Smooth muscle cell (in vitro differentiated cells): ENCODE results near the gene OSBPL2. TPM values are rescaled to one million over a fixed set of nuclear protein-coding genes. Genes with fewer than 3 reads are reported as not detected.

Experiments
- DNase-seq: peaks from one replicate; lab custom pipeline; 2025; ENCODE audit not compliant: unreplicated experiment; lab: John Stamatoyannopoulos, UW
- H2AFZ ChIP-seq: fragments of 200-600 bp; sonication (generic); 2 replicates; pipeline ENCODE4 v1.6.0; 2016; ENCODE audit warnings: antibody characterized with exemption, low read depth, mild to moderate bottlenecking
- H3F3A ChIP-seq: fragments of 200-600 bp; sonication (generic); 2 replicates; pipeline ENCODE4 v1.6.0; 2017; ENCODE audit warnings: antibody characterized with exemption, low read depth
- H3K27ac ChIP-seq: fragments of 200-600 bp; sonication (generic); 2 replicates; pipeline ENCODE4 v1.5.1; 2016; ENCODE audit warnings: low read depth, mild to moderate bottlenecking
- H3K27me3 ChIP-seq: fragments of 200-600 bp; sonication (generic); 2 replicates; pipeline ENCODE4 v1.6.1; 2016; ENCODE audit warnings: low read depth, mild to moderate bottlenecking
- H3K36me3 ChIP-seq: fragments of 200-600 bp; sonication (generic); 2 replicates; pipeline ENCODE4 v1.5.1; 2016; ENCODE audit warnings: low read depth
- H3K4me1 ChIP-seq: fragments of 200-600 bp; sonication (generic); 2 replicates; pipeline ENCODE4 v1.5.1; 2016; ENCODE audit warnings: low read depth
- H3K4me2 ChIP-seq: fragments of 200-600 bp; sonication (generic); 2 replicates; pipeline ENCODE4 v1.6.0; 2016; ENCODE audit warnings: mild to moderate bottlenecking
- H3K4me3 ChIP-seq: fragments of 200-600 bp; sonication (generic); 2 replicates; pipeline ENCODE4 v1.5.1; 2016; ENCODE audit warnings: mild to moderate bottlenecking
- H3K79me2 ChIP-seq: fragments of 200-600 bp; sonication (generic); 2 replicates; pipeline ENCODE4 v1.6.0; 2016; ENCODE audit warnings: low read depth, mild to moderate bottlenecking
- H3K9ac ChIP-seq: fragments of 200-600 bp; sonication (generic); 2 replicates; pipeline ENCODE4 v1.6.0; 2016; ENCODE audit warnings: low read depth
- H3K9me3 ChIP-seq: fragments of 200-600 bp; sonication (generic); replicated peaks from 2 replicates; pipeline ENCODE4 v1.5.1; 2016; ENCODE audit warnings: low read depth
- H4K20me1 ChIP-seq: fragments of 200-600 bp; sonication (generic); 2 replicates; pipeline ENCODE4 v1.6.0; 2016; ENCODE audit warnings: low read depth
- WGBS: methylation state at CpG from one replicate; pipeline ENCODE4 v1.1.7; 2016; ENCODE audit warnings: low lambda C conversion rate; 5-methylcytosine and 5-hydroxymethylcytosine counted together
- polyA plus RNA-seq: library from polyadenylated mRNA; unstranded; fragments of >200 nt; fragmentation: Nextera tagmentation; extraction: Ambion mirVana; gene quantifications from 2 replicates; pipeline ENCODE4 v1.2.1, GENCODE V29; 2016
- total RNA-seq: library from RNA; depleted of rRNA; stranded (reverse); fragments of >200 nt; gene quantifications from 2 replicates; pipeline ENCODE4 v1.2.3, GENCODE V29; 2014
- TF ChIP-seq, protein P1 (sequence below): fragments of 200-600 bp; sonication (generic); IDR thresholded peaks from 2 replicates; pipeline ENCODE4 v1.5.1; 2017; ENCODE audit warnings: borderline replicate concordance, mild to moderate bottlenecking, antibody characterized with exemption; ENCODE audit not compliant: insufficient read depth, poor library complexity, severe bottlenecking

OSBPL2 gene
- total and polyA plus RNA-seq, 2 experiments from 2014 or later: 34.3 to 37.0 TPM

DNA sequence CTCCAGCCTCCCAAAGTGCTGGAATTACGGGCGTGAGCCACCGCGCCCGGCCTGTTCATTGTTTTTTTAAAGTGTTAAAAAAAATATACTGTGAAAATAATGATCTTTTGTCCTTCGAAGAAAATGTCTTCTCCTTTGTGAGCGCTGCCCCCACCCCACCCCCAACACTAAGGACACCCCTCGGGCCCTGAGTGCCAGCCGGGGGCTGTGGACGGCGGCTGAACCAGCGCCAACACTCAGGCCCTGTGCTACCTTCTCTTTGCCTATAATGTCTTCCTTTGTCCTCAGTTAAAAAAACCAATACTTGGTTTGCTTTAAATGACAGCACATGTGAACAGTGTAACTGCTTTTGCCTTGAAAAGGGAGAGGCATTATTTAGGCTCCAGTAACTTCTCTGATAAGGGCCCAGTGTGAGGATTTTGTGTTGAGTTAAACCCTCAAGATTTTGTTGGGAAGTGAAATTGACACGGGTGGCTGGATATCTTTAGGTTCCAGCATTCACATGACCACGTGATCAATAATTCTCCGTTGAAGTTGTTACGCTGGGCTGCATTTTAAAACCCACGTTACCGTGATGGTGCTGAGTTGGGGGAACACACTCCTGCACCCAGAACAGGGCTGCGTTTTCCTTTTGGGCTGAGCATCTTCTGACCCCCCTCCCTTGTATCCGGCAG is 54.9 kb downstream of the OSBPL2 start:
- Histone ChIP-seq H3K4me1 (no peaks in the 10 kb centered on the region), H3K36me3 (no peaks in the 10 kb centered on the region), H3K27ac (no peak overlapping the region), H3K79me2 (no peaks in the 10 kb centered on the region), H2AFZ (no peak overlapping the region), H3K27me3 (no peaks in the 10 kb centered on the region), H3K4me3 (no peak overlapping the region), H3F3A (no peaks in the 10 kb centered on the region), H4K20me1 (no peaks in the 10 kb centered on the region), H3K4me2 (no peak overlapping the region), H3K9me3 (no peaks in the 10 kb centered on the region), H3K9ac (no peak overlapping the region)
- TF ChIP-seq, protein P1, sequence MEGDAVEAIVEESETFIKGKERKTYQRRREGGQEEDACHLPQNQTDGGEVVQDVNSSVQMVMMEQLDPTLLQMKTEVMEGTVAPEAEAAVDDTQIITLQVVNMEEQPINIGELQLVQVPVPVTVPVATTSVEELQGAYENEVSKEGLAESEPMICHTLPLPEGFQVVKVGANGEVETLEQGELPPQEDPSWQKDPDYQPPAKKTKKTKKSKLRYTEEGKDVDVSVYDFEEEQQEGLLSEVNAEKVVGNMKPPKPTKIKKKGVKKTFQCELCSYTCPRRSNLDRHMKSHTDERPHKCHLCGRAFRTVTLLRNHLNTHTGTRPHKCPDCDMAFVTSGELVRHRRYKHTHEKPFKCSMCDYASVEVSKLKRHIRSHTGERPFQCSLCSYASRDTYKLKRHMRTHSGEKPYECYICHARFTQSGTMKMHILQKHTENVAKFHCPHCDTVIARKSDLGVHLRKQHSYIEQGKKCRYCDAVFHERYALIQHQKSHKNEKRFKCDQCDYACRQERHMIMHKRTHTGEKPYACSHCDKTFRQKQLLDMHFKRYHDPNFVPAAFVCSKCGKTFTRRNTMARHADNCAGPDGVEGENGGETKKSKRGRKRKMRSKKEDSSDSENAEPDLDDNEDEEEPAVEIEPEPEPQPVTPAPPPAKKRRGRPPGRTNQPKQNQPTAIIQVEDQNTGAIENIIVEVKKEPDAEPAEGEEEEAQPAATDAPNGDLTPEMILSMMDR: no peak
- 98% methylated on average over 20 of the region's 20 CpGs for WGBS
- DNase-seq: no peak

DNA sequence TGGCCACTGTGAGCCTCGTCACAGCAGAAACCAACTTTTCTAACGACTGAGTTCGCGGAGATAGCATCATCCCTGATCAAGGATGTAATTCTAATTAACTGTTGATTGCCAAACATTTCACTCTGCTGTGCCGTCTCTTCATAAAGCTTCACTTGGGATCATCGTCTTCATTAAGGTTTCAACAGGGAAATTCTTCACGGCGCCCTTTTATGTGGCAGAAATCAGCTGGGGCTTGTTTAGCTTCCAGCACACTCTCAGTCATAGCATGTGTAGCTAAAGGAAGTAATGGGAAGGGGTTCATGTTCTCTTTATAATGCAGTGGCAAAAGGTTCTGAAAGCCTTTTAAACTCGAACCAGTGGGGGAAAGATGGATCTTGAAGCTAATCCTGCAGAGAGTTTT is 55.6 kb downstream of the OSBPL2 start:
- Histone ChIP-seq H3K9me3 (no peaks in the 10 kb centered on the region), H3K4me3 (no peak overlapping the region), H3K27ac (no peak overlapping the region), H3K9ac (no peak overlapping the region), H3K27me3 (no peaks in the 10 kb centered on the region), H3K4me2 (no peak overlapping the region), H3F3A (no peaks in the 10 kb centered on the region), H2AFZ (no peak overlapping the region), H4K20me1 (no peaks in the 10 kb centered on the region), H3K4me1 (no peaks in the 10 kb centered on the region), H3K79me2 (no peaks in the 10 kb centered on the region), H3K36me3 (no peaks in the 10 kb centered on the region)
- no peak for DNase-seq
- TF ChIP-seq, protein P1: no peak
- 93% methylated on average over 9 of the region's 9 CpGs for WGBS

DNA sequence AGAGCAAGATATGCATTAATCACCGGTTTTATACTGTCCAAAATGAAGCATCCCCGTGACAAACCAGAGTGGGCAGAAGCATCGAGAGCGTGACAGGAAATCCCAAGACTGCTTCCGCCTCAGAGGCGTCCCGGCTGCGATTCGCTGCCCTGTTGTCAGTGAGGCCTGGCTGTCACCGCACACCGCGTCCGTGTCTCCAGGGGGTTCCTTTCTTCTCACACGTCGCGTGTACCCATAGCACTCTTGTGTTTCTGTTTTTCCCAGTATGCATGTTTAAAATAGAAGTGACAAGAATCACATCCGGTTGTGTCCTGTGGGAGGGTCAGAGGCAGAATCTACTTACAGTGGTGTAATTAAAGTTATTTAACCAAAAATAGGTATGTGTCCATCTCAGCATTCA is 56.2 kb downstream of the OSBPL2 start:
- H4K20me1 ChIP-seq: no peaks in the 10 kb centered on the region
- 96% methylated on average over 17 of the region's 17 CpGs for WGBS
- no peak overlapping the region for H2AFZ ChIP-seq
- no peaks in the 10 kb centered on the region for H3K79me2 ChIP-seq
- H3K27ac ChIP-seq: no peak overlapping the region
- TF ChIP-seq, protein P1: no peak
- H3K9me3 ChIP-seq: no peaks in the 10 kb centered on the region
- DNase-seq: no peak
- no peak overlapping the region for H3K9ac ChIP-seq
- no peaks in the 10 kb centered on the region for H3K4me1 ChIP-seq
- H3K4me2 ChIP-seq: no peak overlapping the region
- no peaks in the 10 kb centered on the region for H3K36me3 ChIP-seq
- no peaks in the 10 kb centered on the region for H3K27me3 ChIP-seq
- no peak overlapping the region for H3K4me3 ChIP-seq
- H3F3A ChIP-seq: no peaks in the 10 kb centered on the region

DNA sequence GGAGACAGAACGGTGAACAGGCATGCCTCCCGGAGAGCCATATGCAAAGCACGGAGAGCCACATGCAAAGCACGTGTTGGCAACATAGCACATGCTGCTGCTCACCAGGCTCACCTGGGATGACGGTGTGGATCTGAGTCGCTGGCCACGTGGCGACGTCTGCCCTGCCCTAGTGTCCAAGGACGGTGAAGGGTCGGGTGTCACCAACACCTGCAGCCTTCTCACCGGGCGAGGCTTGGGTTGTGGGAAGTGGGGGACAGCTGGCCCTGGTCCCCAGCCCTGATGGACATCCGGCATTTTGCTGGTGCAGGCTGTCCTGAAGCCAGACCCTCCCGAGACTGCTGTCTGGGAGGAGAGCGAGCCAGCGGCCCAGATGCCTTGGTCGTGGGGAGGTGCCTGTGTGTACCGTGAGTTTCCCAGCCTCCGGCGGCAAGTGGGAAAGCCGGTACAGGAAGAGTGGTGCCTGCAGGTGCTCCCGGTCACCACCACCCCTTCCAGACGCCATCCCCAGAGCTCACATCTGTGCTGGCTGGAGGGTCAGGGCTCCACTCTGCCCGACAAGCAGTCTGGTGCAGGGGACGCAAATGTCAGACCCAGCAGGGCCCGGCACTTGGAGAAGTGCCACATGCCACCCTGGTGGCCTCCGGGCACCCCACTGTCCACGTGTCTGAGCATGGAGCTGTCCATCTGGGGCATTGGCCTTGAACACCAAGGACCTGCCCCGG is 58.6 kb downstream of the OSBPL2 start:
- Histone ChIP-seq H3K27ac (no peak overlapping the region), H3K79me2 (no peaks in the 10 kb centered on the region), H3K4me2 (no peak overlapping the region), H3K9ac (no peak overlapping the region), H3K9me3 (no peaks in the 10 kb centered on the region), H4K20me1 (no peaks in the 10 kb centered on the region), H3F3A (peaks cover 5% of the 10 kb centered on the region), H3K4me1 (no peaks in the 10 kb centered on the region), H3K4me3 (no peak overlapping the region), H3K36me3 (no peaks in the 10 kb centered on the region), H2AFZ (no peak overlapping the region), H3K27me3 (no peaks in the 10 kb centered on the region)
- TF ChIP-seq, protein P1: no peak
- 96% methylated on average over 30 of the region's 30 CpGs for WGBS
- DNase-seq: no peak
